MCF 10A (cell line): ENCODE results near the gene NEAT1. TPM values are rescaled to one million over a fixed set of nuclear protein-coding genes. Genes with fewer than 3 reads are reported as not detected.

Source experiments
- BruUV-seq: library from RNA; stranded (reverse); fragments of 400-500 nt; replicated peaks from 2 replicates; lab custom pipeline; 2021; lab: Mats Ljungman, UMichigan
- CTCF ChIA-PET: fragments of 300-600 bp; sonication (Branson Sonifier 250); formaldehyde crosslinking; extraction: SDS; loops from one replicate; lab custom pipeline; 2021; ENCODE audit warnings: antibody characterized with exemption, inconsistent platforms; lab: Yijun Ruan, JAX
- POLR2A ChIA-PET: fragments of 300-600, 350-650 bp; sonication (Branson Sonifier 250); formaldehyde crosslinking; extraction: SDS; loops from one replicate; lab custom pipeline; 2020; ENCODE audit warnings: antibody characterized with exemption, inconsistent platforms; lab: Yijun Ruan, JAX
- DNase-seq: peaks from one replicate; pipeline ENCODE4 v3.0.0-alpha.2; 2018; ENCODE audit not compliant: unreplicated experiment
- H3K27ac Mint-ChIP-seq: one replicate; pipeline ENCODE4 v1.8.0; 2022; ENCODE audit warnings: mild to moderate bottlenecking, low read depth, mixed read lengths; ENCODE audit not compliant: unreplicated experiment
- H3K27me3 Mint-ChIP-seq: one replicate; pipeline ENCODE4 v1.8.0; 2022; ENCODE audit warnings: mixed read lengths; ENCODE audit not compliant: insufficient read depth, unreplicated experiment
- H3K36me3 Mint-ChIP-seq: one replicate; pipeline ENCODE4 v1.8.0; 2022; ENCODE audit warnings: mild to moderate bottlenecking, moderate library complexity, mixed read lengths; ENCODE audit not compliant: insufficient read depth, unreplicated experiment
- H3K4me1 Mint-ChIP-seq: one replicate; pipeline ENCODE4 v1.8.0; 2022; ENCODE audit warnings: mixed read lengths; ENCODE audit not compliant: insufficient read depth, unreplicated experiment
- H3K4me3 Mint-ChIP-seq: one replicate; pipeline ENCODE4 v1.8.0; 2022; ENCODE audit warnings: mild to moderate bottlenecking, moderate library complexity, mixed read lengths; ENCODE audit not compliant: unreplicated experiment
- H3K9me3 Mint-ChIP-seq: one replicate; pipeline ENCODE4 v1.8.0; 2022; ENCODE audit warnings: mixed read lengths; ENCODE audit not compliant: unreplicated experiment
- intact Hi-C: fragments of 100-400 bp; cut with micrococcal nuclease; formaldehyde crosslinking; loops from 2 replicates; pipeline ENCODE4 v1.14.1; 2022
- total RNA-seq: library from RNA; stranded (reverse); gene quantifications from 2 replicates; pipeline ENCODE4 v1.2.3, GENCODE V29; 2022
- TF ChIP-seq, protein P1 (sequence below): fragments of 200-600 bp; IDR thresholded peaks from one replicate; pipeline ENCODE4 v1.8.0; 2022; ENCODE audit warnings: antibody characterized with exemption, mild to moderate bottlenecking; ENCODE audit not compliant: unreplicated experiment

The NEAT1 gene
- total RNA-seq, 1 experiment from 2014 or later: 1,026 TPM

DNA sequence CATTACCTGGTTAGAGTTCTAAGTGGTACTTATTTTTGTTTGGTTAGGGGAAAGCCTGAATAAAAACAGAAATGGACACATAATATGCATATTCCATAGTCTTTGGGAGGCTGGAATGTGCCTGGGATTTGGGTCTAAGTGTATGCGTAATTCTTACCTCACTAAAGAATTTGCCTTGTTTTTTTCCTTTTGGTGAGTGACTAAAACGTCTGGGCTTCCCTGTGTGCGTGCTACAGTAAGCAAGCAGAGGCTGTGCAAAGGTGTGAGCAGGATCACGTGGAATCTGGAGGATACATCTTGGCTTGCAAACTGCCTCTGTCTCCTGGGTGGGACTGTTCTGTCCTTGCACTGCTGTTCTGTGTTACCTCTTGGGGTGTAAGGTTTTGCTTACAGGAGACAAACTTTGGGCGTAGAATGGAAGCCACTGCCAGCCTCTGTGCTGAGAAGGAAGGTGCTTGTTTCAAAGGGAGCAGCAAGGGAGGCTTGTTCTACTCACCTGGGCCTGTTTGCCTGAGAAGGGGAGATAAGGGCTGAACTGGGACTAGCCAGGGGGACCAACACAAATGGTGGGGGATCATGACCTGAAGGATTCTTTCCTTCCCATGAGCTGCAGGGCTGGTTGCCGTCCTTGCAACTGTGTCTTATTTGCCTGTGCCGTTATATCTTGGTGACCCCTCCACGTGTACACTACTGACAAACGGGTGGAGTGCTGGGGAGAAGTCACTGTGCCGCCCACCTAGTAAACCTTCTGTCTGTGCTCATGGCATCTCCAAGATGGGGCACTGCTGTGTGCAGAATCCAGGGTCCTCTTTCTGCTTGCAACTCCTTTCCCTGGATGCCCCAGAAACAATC is 4.5 kb downstream of the NEAT1 start:
- POLR2A ChIA-PET: interaction anchor here (1.5 to 21.4 kb wide), 10 partner anchors 9 to 71 kb away, joined by 5 to 2994 read pairs (median 305); partner anchors contain the start of genes FRMD8, MALAT1, NEAT1 and SLC25A45
- peaks cover 100% of the 10 kb centered on the region for H3K36me3 Mint-ChIP-seq
- peak; percentile 68 for DNase-seq

DNA sequence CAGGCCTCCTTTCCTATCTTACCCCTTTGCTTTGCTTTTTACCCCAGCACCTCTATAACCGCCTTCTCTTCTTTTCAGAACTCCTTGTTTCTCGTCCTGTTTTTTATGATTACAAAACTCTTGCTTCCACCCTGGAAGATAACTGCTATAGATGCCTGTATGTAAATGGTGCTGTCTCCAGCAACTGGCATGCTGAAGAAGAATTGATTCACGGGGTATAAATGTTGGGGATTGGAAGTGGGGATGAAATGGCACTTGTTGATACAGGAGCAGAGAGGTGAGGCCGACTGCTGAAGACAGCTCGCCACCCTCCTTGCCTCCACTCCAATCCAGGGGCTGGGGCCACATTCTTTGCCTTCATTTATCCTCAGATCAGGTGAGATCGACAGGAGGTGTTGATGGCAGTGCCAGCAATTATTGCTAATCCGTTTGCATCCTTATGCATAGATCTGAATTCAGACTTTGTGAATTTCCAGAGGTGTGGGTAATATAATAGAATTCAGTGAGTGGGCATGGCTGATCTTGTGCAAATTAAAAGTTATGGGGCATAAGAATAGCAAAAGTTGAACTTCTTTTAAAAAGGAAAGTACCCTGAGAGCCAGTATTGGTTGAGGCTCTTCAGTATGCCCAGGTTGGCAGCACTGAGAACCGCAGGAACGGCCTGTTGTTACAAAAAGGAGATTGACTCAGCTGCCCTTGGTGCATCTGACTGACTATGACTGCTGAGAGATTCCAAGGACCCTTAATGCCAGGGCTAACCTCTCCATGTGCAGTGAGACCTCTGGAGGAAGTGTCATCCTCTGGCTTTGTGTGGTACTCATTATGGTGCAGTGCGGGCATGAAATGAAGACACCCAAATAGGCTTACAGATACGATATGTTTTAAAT is 5.3 kb downstream of the NEAT1 start:
- POLR2A ChIA-PET: interaction anchor here (1.4 to 21.4 kb wide), 9 partner anchors 8 to 187 kb away, joined by 3 to 2994 read pairs (median 17); partner anchors contain the start of genes MALAT1, NEAT1 and PCNX3
- H3K4me3 Mint-ChIP-seq: peak overlapping the region; percentile 98
- peak; percentile 82 for DNase-seq
- H3K27me3 Mint-ChIP-seq: peaks cover 5% of the 10 kb centered on the region
- H3K27ac Mint-ChIP-seq: peak overlapping the region; percentile 99
- peaks cover 100% of the 10 kb centered on the region for H3K36me3 Mint-ChIP-seq
- TF ChIP-seq, protein P1, sequence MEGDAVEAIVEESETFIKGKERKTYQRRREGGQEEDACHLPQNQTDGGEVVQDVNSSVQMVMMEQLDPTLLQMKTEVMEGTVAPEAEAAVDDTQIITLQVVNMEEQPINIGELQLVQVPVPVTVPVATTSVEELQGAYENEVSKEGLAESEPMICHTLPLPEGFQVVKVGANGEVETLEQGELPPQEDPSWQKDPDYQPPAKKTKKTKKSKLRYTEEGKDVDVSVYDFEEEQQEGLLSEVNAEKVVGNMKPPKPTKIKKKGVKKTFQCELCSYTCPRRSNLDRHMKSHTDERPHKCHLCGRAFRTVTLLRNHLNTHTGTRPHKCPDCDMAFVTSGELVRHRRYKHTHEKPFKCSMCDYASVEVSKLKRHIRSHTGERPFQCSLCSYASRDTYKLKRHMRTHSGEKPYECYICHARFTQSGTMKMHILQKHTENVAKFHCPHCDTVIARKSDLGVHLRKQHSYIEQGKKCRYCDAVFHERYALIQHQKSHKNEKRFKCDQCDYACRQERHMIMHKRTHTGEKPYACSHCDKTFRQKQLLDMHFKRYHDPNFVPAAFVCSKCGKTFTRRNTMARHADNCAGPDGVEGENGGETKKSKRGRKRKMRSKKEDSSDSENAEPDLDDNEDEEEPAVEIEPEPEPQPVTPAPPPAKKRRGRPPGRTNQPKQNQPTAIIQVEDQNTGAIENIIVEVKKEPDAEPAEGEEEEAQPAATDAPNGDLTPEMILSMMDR: no peak
- CTCF ChIA-PET: no interaction called here
- peaks cover 38% of the 10 kb centered on the region for H3K4me1 Mint-ChIP-seq
- no peaks in the 10 kb centered on the region for H3K9me3 Mint-ChIP-seq
- no TSS peak for BruUV-seq
- intact Hi-C loops: no loop called here

More for the DNA sequence above, 4.5 kb downstream of the NEAT1 start:
- Mint-ChIP-seq H3K9me3 (no peaks in the 10 kb centered on the region), H3K4me3 (peak overlapping the region; percentile 98), H3K27ac (peak overlapping the region; percentile 99), H3K4me1 (peaks cover 33% of the 10 kb centered on the region), H3K27me3 (peaks cover 10% of the 10 kb centered on the region)
- intact Hi-C loops: no loop called here
- BruUV-seq: no TSS peak
- TF ChIP-seq, protein P1: no peak
- CTCF ChIA-PET: interaction anchor here (0.6 kb wide), 1 partner anchor 72 kb away, joined by 3 read pairs; the partner anchor contains the start of gene MALAT1

DNA sequence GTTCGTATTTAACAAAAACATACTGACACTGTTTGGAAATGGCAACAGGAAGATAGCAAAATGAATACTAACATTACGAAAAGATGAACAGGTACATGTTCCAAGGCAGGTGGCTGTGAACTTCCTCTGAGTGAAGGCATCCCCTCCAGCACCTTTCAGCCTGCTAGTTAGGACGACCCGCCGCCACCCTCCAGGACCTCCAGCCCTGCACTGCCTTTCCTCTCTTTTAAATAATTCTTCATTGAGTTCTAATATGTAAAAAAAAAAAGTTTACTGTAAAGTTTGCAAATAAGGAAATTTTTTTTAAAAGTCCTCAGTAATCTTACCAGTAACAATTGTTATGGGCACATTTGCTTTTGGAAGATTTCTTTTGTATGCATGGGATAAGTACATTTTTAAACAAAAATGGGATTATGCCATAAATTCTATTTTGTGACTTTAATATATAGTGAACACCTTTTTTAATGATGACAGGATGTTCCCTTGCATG is 6.0 kb downstream of the NEAT1 start:
- BruUV-seq: no TSS peak
- ChIA-PET CTCF (interaction anchor here (0.6 kb wide), 1 partner anchor 457 kb away, joined by 4 read pairs; no protein-coding TSS in a partner anchor), POLR2A (interaction anchor here (1.0 to 21.4 kb wide), 9 partner anchors 7 to 187 kb away, joined by 3 to 2994 read pairs (median 17); partner anchors contain the start of genes MALAT1, NEAT1, PCNX3 and SLC25A45)
- TF ChIP-seq, protein P1: no peak
- H3K27ac Mint-ChIP-seq: peak overlapping the region; percentile 99
- no peaks in the 10 kb centered on the region for H3K27me3 Mint-ChIP-seq
- peaks cover 44% of the 10 kb centered on the region for H3K4me1 Mint-ChIP-seq
- no peak for DNase-seq
- peak overlapping the region; percentile 98 for H3K4me3 Mint-ChIP-seq
- H3K36me3 Mint-ChIP-seq: peaks cover 100% of the 10 kb centered on the region
- no peaks in the 10 kb centered on the region for H3K9me3 Mint-ChIP-seq
- intact Hi-C loops: no loop called here
